ENCODE results near the gene CNTLN.
A peak's percentile ranks its signal among the peaks of the same experiment; 100 is the strongest.
"Not testable (repeated sequence)": the region's sequence is repeated elsewhere in the genome, so short reads cannot be mapped to it uniquely, and the experiment has no call there.

Gene CNTLN

GRCh38 chr9:17191082-17191481 is 56.2 kb downstream of the CNTLN start:
- no peak for DNase-seq (ENCODE audit: low spot score)

- DNase-seq (ENCODE audit: low spot score): no peak
These were observed 69.8 kb downstream of the CNTLN start for GRCh38 chr9:17204611-17205152.

- DNase-seq (ENCODE audit: low spot score): no peak
These were observed 81.2 kb downstream of the CNTLN start for GRCh38 chr9:17216011-17216410.

GRCh38 chr9:17216646-17217045 is 81.8 kb downstream of the CNTLN start:
- DNase-seq (ENCODE audit: low spot score): no peak

- DNase-seq (ENCODE audit: low spot score): no peak
These were observed 82.4 kb downstream of the CNTLN start for GRCh38 chr9:17217272-17217671.

- DNase-seq (ENCODE audit: low spot score): no peak
These were observed 84.4 kb downstream of the CNTLN start for GRCh38 chr9:17219261-17219660.

- DNase-seq (ENCODE audit: low spot score): no peak
These were observed 88.1 kb downstream of the CNTLN start for GRCh38 chr9:17222932-17223331.

GRCh38 chr9:17225407-17225806 is 90.6 kb downstream of the CNTLN start:
- DNase-seq (ENCODE audit: low spot score): no peak

GRCh38 chr9:17229945-17230560 is 95.2 kb downstream of the CNTLN start:
- DNase-seq (ENCODE audit: low spot score): peak; percentile 5

- DNase-seq (ENCODE audit: low spot score): no peak
These were observed 95.8 kb downstream of the CNTLN start for GRCh38 chr9:17230646-17231045.

- DNase-seq (ENCODE audit: low spot score): no peak
These were observed 101.3 kb downstream of the CNTLN start for GRCh38 chr9:17236147-17236546.

- DNase-seq (ENCODE audit: low spot score): no peak
These were observed 111.9 kb downstream of the CNTLN start for GRCh38 chr9:17246770-17247169.

- no peak for DNase-seq (ENCODE audit: low spot score)
These were observed 116.3 kb downstream of the CNTLN start for GRCh38 chr9:17251100-17251499.

GRCh38 chr9:17268531-17269188 is 133.8 kb downstream of the CNTLN start:
- DNase-seq (ENCODE audit: low spot score): not testable (repeated sequence)

- DNase-seq (ENCODE audit: low spot score): no peak
These were observed 135.0 kb downstream of the CNTLN start for GRCh38 chr9:17269799-17270198.

GRCh38 chr9:17272536-17272935 is 137.7 kb downstream of the CNTLN start:
- no peak for DNase-seq (ENCODE audit: low spot score)

GRCh38 chr9:17280350-17281012 is 145.6 kb downstream of the CNTLN start:
- DNase-seq (ENCODE audit: low spot score): no peak

GRCh38 chr9:17290673-17291072 is 155.8 kb downstream of the CNTLN start:
- not testable (repeated sequence) for DNase-seq (ENCODE audit: low spot score)

GRCh38 chr9:17291766-17292165 is 156.9 kb downstream of the CNTLN start:
- DNase-seq (ENCODE audit: low spot score): no peak

- no peak for DNase-seq (ENCODE audit: low spot score)
These were observed 158.8 kb downstream of the CNTLN start for GRCh38 chr9:17293685-17294084.

GRCh38 chr9:17294822-17295624 is 160.2 kb downstream of the CNTLN start:
- no peak for DNase-seq (ENCODE audit: low spot score)

GRCh38 chr9:17315341-17315740 is 180.5 kb downstream of the CNTLN start:
- no peak for DNase-seq (ENCODE audit: low spot score)

Data from RKO (cell line).